IPS DF 4.7 (cell line): ENCODE data around the gene MRRF.

Source experiments
- DNase-seq: peaks from one replicate; pipeline ENCODE4 v3.0.0-alpha.2; 2013; ENCODE audit warnings: low spot score; ENCODE audit errors: extremely low read depth

The MRRF gene

DNA sequence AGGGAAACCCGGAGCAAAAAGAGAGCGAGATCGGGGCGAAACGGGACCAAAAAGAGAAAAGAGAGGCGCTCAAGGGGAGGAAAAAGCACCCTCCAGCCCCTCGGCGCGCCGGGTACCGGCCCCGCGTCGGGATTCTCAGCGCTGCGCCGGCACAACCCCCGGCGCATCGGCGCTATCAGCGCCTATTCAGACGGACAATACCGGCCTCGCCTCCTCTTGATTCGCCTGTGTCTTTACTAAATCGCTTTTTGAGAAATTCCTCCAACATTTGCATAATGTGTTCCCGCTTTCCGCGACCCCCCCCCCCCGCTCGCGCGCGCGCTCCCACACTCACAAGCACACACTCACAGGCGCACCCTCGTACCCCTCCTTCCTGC is 36.5 kb upstream of the MRRF start:
- DNase-seq = no peak

- DNase-seq = no peak
Measured at GRCh38 chr9:122228568-122229484, 35.9 kb upstream of the MRRF start, which contains the start of gene LHX6. Gene LHX6 (minus strand): TSS chr9:122228957. CDS start chr9:122228740, 217 bp downstream.

- DNase-seq = no peak
Measured at GRCh38 chr9:122229485-122229837, 35.2 kb upstream of the MRRF start.

- DNase-seq = no peak
Measured at GRCh38 chr9:122232796-122233306, 31.8 kb upstream of the MRRF start.

DNA sequence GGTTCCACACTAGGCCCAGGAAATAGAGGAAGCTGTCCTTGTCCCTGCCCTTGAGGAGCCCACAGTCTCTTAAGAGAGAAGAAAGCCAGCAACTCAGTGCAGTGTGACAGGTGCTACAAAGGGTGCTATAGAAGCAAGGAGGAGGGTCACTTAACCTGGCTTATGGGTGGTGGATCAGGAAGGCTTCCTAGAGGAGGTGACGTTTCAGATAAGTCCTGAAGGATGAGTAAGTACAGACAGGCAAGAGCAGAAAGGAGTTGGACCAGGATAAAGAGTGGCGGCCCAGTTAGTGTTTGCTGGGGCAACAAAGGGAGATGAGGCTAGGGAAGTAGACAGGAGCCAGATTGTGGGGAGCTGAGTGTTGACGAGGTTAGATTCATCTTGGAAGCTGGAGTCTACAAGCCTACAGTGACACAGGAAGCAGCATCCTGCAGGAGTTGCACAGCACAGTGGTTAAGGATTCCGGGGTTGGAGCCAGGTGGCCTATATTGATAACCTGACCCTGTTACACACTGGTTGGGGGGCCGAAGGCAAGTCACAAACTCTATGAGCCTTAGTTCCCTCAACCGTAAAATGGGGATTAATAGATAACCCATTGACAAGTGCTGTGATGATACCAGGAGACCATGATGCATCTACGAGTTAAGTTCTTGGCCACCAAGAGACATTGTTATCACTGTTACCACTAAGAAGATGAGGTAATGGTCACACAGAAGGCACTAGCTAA is 30.5 kb upstream of the MRRF start:
- DNase-seq = no peak

- DNase-seq = no peak
Measured at GRCh38 chr9:122236681-122237080, 28.0 kb upstream of the MRRF start.

DNA sequence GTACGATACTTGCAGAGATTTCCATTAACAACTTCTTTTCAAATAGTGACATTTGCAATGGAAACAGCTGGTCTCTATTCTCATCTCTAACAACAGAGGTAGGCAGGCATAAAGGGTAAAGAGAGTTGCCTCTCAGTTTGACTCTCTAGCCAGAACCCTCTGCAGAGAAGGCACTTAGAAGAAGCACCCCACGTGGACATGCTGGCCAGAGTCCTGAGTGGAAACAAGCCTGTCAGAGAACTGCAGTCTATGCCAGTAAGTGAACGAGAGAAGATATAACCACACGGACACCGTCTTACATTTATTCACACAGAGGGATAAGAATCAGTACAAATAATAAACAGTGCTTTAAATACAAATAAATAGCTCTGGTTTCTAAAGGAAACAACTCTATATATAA is 25.0 kb upstream of the MRRF start:
- no peak for DNase-seq

- DNase-seq = no peak
Measured at GRCh38 chr9:122244349-122244748, 20.3 kb upstream of the MRRF start.

GRCh38 chr9:122246666-122247065 is 18.0 kb upstream of the MRRF start:
- DNase-seq = no peak

GRCh38 chr9:122248448-122248865 is 16.2 kb upstream of the MRRF start:
- DNase-seq = no peak

DNA sequence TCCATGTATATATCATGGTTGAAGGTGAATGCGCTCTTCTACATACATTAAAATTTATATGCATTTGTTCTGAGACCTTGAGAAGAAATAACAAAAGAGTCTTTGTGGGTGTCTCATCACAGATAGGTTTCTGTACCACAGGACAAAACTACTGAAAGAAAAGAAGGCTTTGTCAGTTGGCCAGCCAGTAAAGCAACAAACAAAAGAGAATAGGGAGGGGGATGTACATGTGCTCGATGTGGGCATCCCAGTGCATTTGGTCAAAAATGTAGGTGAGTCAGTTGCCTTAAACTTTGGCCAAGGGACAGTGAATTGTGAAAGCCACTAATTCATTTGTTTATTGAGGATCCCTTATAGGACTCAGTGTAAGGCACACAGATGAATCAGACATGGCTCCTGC is 13.3 kb upstream of the MRRF start:
- DNase-seq = no peak

GRCh38 chr9:122252796-122253195 is 11.9 kb upstream of the MRRF start:
- DNase-seq = no peak

- no peak for DNase-seq
Measured at GRCh38 chr9:122254761-122255160, 9.9 kb upstream of the MRRF start.

GRCh38 chr9:122256206-122256605 is 8.5 kb upstream of the MRRF start:
- no peak for DNase-seq

DNA sequence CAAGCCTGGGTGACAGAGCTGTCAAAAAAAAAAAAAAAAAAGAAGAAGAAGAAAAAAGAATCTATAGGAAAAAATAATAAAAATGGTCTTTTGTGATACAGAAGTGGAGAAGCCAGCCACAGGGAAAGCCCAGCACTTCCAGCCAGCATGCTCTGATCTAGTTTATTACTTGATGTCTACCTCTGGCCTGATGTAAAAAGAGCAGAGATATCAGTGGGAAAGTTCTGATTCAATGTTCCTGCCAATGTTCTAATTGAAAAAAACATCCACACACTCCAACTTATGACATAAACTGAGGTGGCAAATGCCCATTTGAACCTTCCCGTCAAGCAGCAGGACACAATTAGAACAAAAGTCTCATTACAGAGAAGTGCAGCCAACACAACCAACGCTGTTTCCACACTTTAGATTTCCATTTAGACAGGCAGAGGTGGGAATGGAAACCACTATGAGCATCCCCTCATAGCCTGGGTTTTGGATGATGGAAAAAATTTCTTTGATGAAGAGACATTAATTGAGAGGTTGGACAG is 5.7 kb upstream of the MRRF start:
- no peak for DNase-seq

- no peak for DNase-seq
Measured at GRCh38 chr9:122261469-122261881, 3.2 kb upstream of the MRRF start.

GRCh38 chr9:122262073-122262472 is 2.6 kb upstream of the MRRF start:
- no peak for DNase-seq

GRCh38 chr9:122263699-122264349 is 858 bp upstream of the MRRF start:
- no peak for DNase-seq

GRCh38 chr9:122265149-122265915 is 650 bp downstream of the MRRF start:
- DNase-seq = no peak

- DNase-seq = no peak
Measured at GRCh38 chr9:122268041-122268814, 3.5 kb downstream of the MRRF start.
